Ascending aorta (tissue), 2 donors: ENCODE results near the gene LRGUK. TPM values are rescaled to one million over a fixed set of nuclear protein-coding genes. Genes with fewer than 3 reads are reported as not detected.

Experiments
- DNase-seq, 2 donors: peaks; one replicate each; pipeline ENCODE4 v3.0.0-alpha.2; 2019; ENCODE audit warnings: low spot score in 2 of 2
- H3K27ac ChIP-seq, 2 donors: fragments of 200-600 bp; sonication (generic); one replicate each; pipeline ENCODE4 v1.5.1; 2016 to 2017; ENCODE audit warnings: mild to moderate bottlenecking in 1 of 2
- H3K27me3 ChIP-seq: fragments of 200-600 bp; sonication (generic); one replicate; pipeline ENCODE4 v1.5.1; 2017
- H3K36me3 ChIP-seq, 2 donors: fragments of 200-600 bp; sonication (generic); one replicate each; pipeline ENCODE4 v1.5.1; 2016
- H3K4me1 ChIP-seq, 2 donors: fragments of 200-600 bp; sonication (generic); one replicate each; pipeline ENCODE4 v1.5.1; 2016 to 2017; ENCODE audit warnings: mild to moderate bottlenecking in 1 of 2
- H3K4me3 ChIP-seq, 2 donors: fragments of 200-600 bp; sonication (generic); one replicate each; pipeline ENCODE4 v1.5.1; 2016 to 2017; ENCODE audit warnings: mild to moderate bottlenecking in 1 of 2
- H3K9me3 ChIP-seq, 2 donors: fragments of 200-600 bp; sonication (generic); one replicate each; pipeline ENCODE4 v1.5.1; 2016
- CTCF ChIP-seq, 3 experiments: fragments of 200-600 bp in 2 of 3; fragments of 450-650 bp in 1 of 3; sonication (generic) in 2 of 3; IDR thresholded peaks; one replicate each; pipeline ENCODE4 v1.5.1; 2016 to 2019; ENCODE audit warnings: antibody characterized with exemption in 3 of 3, mild to moderate bottlenecking in 1 of 3, moderate library complexity in 1 of 3
- intact Hi-C: fragments of 100-400 bp; cut with DNase I; formaldehyde crosslinking; loops from one replicate; pipeline ENCODE4 v1.15.1; 2023
- total RNA-seq: library from RNA; depleted of rRNA; stranded (reverse); fragments of >200 nt; gene quantifications from one replicate; pipeline ENCODE4 v1.1.0, GENCODE V29; 2016

LRGUK gene
- total RNA-seq, 1 donor from 2014 or later = not detected

GRCh38 chr7:134165252-134165651 lies 38.1 kb downstream of the LRGUK start:
- TF ChIP-seq CTCF (IDR thresholded peaks at IDR 0.05) = no peak
- DNase-seq = no peak
- Histone ChIP-seq H3K4me1 (no peaks in the 10 kb centered on the region), H3K27ac (no peak overlapping the region), H3K36me3 (no peaks in the 10 kb centered on the region), H3K27me3 (no peaks in the 10 kb centered on the region), H3K9me3 (no peaks in the 10 kb centered on the region), H3K4me3 (no peak overlapping the region)
- intact Hi-C loops = no loop called here

GRCh38 chr7:134167250-134167649 lies 40.1 kb downstream of the LRGUK start:
- Histone ChIP-seq H3K27me3 (no peaks in the 10 kb centered on the region), H3K27ac (no peak overlapping the region), H3K9me3 (no peaks in the 10 kb centered on the region), H3K4me1 (no peaks in the 10 kb centered on the region), H3K4me3 (no peak overlapping the region), H3K36me3 (no peaks in the 10 kb centered on the region)
- DNase-seq = no peak
- TF ChIP-seq CTCF (IDR thresholded peaks at IDR 0.05) = no peak
- intact Hi-C loops = no loop called here

- no peak for DNase-seq
- no peak overlapping the region for H3K27ac ChIP-seq
- H3K4me3 ChIP-seq = no peak overlapping the region
- H3K4me1 ChIP-seq = no peaks in the 10 kb centered on the region
- no peaks in the 10 kb centered on the region for H3K27me3 ChIP-seq
- intact Hi-C loops = no loop called here
- no peaks in the 10 kb centered on the region for H3K36me3 ChIP-seq
- TF ChIP-seq CTCF (IDR thresholded peaks at IDR 0.05) = no peak
- H3K9me3 ChIP-seq = no peaks in the 10 kb centered on the region
These were observed 40.7 kb downstream of the LRGUK start for GRCh38 chr7:134167841-134168240.

- no peak for DNase-seq
- no peak overlapping the region for H3K4me3 ChIP-seq
- intact Hi-C loops = no loop called here
- no peaks in the 10 kb centered on the region for H3K4me1 ChIP-seq
- no peaks in the 10 kb centered on the region for H3K27me3 ChIP-seq
- H3K27ac ChIP-seq = no peak overlapping the region
- no peaks in the 10 kb centered on the region for H3K36me3 ChIP-seq
- H3K9me3 ChIP-seq = no peaks in the 10 kb centered on the region
- TF ChIP-seq CTCF (IDR thresholded peaks at IDR 0.05) = no peak
These were observed 47.7 kb downstream of the LRGUK start for GRCh38 chr7:134174795-134175261.

- intact Hi-C loops = no loop called here
- Histone ChIP-seq H3K27ac (no peak overlapping the region), H3K27me3 (no peaks in the 10 kb centered on the region), H3K9me3 (no peaks in the 10 kb centered on the region), H3K4me3 (no peak overlapping the region), H3K36me3 (no peaks in the 10 kb centered on the region), H3K4me1 (no peaks in the 10 kb centered on the region)
- no peak for TF ChIP-seq CTCF (IDR thresholded peaks at IDR 0.05)
- no peak for DNase-seq
These were observed 48.3 kb downstream of the LRGUK start for GRCh38 chr7:134175334-134176036.

- H3K9me3 ChIP-seq = no peaks in the 10 kb centered on the region
- no peak for DNase-seq
These were observed 48.9 kb downstream of the LRGUK start for GRCh38 chr7:134176037-134176350.

More at GRCh38 chr7:134176037-134176350, 48.9 kb downstream of the LRGUK start:
- Histone ChIP-seq H3K4me1 (no peaks in the 10 kb centered on the region), H3K4me3 (no peak overlapping the region), H3K27ac (no peak overlapping the region), H3K36me3 (no peaks in the 10 kb centered on the region), H3K27me3 (no peaks in the 10 kb centered on the region)
- no peak for TF ChIP-seq CTCF (IDR thresholded peaks at IDR 0.05)
- intact Hi-C loops = no loop called here
